Uterus (tissue), 2 donors: ENCODE data around the gene TANGO2.

Experiments
- POLR2A ChIP-seq, 2 donors: fragments of 450-650 bp; IDR thresholded peaks; one replicate each; pipeline ENCODE4 v1.6.1; 2016; ENCODE audit warnings: antibody characterized with exemption in 2 of 2, mild to moderate bottlenecking in 1 of 2, moderate library complexity in 1 of 2
- TF ChIP-seq, protein P1 (sequence below), 4 experiments: fragments of 200-600 bp in 2 of 4; fragments of 450-650 bp in 2 of 4; sonication (generic) in 2 of 4; IDR thresholded peaks; one replicate each; pipeline ENCODE4 v1.5.1; 2016 to 2019; ENCODE audit warnings: antibody characterized with exemption in 4 of 4, mild to moderate bottlenecking in 2 of 4, moderate library complexity in 1 of 4

DNA sequence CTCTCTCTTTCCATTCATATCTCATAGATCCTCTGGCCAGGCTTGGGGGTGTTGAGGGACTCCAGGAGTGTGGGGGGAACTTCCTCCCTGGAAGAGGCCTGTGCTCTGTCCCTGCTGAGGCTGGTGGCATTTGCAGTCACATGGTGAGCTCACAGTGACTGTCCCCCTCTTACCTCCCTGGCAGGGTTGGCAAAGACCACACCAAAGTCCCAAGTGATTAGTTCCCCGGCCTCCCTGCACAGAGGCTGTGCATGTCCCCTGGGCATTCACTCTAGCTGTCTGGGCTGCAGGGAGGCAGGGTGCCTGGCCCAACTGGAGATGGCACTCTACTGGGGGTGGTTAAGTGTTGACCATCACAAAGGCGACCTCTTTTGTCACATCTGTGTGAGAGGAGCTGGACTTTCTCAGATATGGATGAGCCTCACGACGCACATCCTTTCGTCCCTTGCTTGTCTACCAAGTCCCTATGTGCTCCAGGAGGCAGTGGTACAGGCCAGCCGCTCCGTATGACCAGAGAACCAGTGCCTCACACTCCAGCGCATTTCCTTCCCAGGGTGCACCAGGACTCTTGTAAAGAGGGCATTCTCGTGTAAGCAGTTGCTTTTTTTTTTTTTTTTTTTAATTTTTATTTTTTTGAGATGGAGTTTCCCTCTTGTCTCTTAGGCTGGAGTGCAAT, 8.8 kb downstream of the TANGO2 start:
- TF ChIP-seq, protein P1, sequence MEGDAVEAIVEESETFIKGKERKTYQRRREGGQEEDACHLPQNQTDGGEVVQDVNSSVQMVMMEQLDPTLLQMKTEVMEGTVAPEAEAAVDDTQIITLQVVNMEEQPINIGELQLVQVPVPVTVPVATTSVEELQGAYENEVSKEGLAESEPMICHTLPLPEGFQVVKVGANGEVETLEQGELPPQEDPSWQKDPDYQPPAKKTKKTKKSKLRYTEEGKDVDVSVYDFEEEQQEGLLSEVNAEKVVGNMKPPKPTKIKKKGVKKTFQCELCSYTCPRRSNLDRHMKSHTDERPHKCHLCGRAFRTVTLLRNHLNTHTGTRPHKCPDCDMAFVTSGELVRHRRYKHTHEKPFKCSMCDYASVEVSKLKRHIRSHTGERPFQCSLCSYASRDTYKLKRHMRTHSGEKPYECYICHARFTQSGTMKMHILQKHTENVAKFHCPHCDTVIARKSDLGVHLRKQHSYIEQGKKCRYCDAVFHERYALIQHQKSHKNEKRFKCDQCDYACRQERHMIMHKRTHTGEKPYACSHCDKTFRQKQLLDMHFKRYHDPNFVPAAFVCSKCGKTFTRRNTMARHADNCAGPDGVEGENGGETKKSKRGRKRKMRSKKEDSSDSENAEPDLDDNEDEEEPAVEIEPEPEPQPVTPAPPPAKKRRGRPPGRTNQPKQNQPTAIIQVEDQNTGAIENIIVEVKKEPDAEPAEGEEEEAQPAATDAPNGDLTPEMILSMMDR (IDR thresholded peaks at IDR 0.05): no peak
- no peak for TF ChIP-seq POLR2A (IDR thresholded peaks at IDR 0.05)
